Measurements from ENCODE around the gene VPS33B. TPM values are rescaled to one million over a fixed set of nuclear protein-coding genes. Genes with fewer than 3 reads are reported as not detected.
A peak's percentile ranks its signal among the peaks of the same experiment; 100 is the strongest.

VPS33B gene
- total and polyA plus RNA-seq, 2 of the 13 experiments (the other 11 are each of a cell fraction or from before 2014, with no cell fraction given), result 15.8 to 16.5 TPM

- TF ChIP-seq PITX1 (CRISPR knock-in tag; IDR thresholded peaks at IDR 0.05) (0 out of 2 replicates have a peak, but pooled peaks have one; percentile 35), ZNF414 (CRISPR knock-in tag; IDR thresholded peaks at IDR 0.05) (peak; percentile 62; the same call in 1 of the 2 replicates), PTBP1 (IDR thresholded peaks at IDR 0.05; ENCODE audit: low read depth, low read length, poor library complexity, severe bottlenecking) (no peak), NFATC3 (CRISPR knock-in tag; IDR thresholded peaks at IDR 0.05) (no peak), ZEB1 (IDR thresholded peaks at IDR 0.05; ENCODE audit: insufficient replicate concordance, low read depth) (peak; percentile 61), CENPT (CRISPR knock-in tag; IDR thresholded peaks at IDR 0.05; ENCODE audit: low read depth) (no peak), ISX (CRISPR knock-in tag; conservative IDR thresholded peaks at IDR 0.05) (no peak), FOXA1 (IDR thresholded peaks at IDR 0.05) (no peak), FOXA1 (CRISPR knock-in tag; IDR thresholded peaks at IDR 0.05) (no peak), U2AF2 (IDR thresholded peaks at IDR 0.05; ENCODE audit: low read depth, low read length) (no peak), MAZ (IDR thresholded peaks at IDR 0.05; ENCODE audit: borderline replicate concordance, low read depth, low read length) (no peak), MAZ (CRISPR knock-in tag; IDR thresholded peaks at IDR 0.05; ENCODE audit: low read depth) (peak; percentile 18; the same call in 1 of the 2 replicates), ZFY (CRISPR knock-in tag; IDR thresholded peaks at IDR 0.05) (peak; percentile 78), ZNF746 (CRISPR knock-in tag; IDR thresholded peaks at IDR 0.05) (0 out of 2 replicates have a peak, but pooled peaks have one; percentile 31), AFF4 (CRISPR knock-in tag; IDR thresholded peaks at IDR 0.05) (no peak)
Measured at GRCh38 chr15:91022075-91022831, at the start of gene VPS33B (continued).
